ENCODE data around the gene UTP25.

Gene UTP25

DNA sequence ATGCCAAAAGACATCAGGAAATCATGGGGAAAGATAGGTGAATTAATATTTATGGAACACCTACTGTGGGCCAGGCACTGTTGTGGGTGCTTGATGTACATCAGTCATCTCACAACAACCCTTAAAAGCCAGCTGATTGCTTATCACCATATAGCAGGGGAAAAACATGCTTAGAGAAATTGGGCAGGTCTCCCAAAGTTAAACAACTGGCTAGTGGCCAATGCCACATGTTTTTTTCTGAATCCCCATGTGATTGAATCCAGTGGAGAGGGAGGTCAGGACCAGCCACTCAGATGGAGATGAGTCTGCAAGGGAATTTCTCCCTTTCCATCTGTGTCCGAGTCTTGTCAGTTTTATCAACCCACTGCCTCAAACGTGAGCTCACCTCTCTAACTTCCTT lies 33.5 kb downstream of the UTP25 start:
- TF ChIP-seq, protein P1, sequence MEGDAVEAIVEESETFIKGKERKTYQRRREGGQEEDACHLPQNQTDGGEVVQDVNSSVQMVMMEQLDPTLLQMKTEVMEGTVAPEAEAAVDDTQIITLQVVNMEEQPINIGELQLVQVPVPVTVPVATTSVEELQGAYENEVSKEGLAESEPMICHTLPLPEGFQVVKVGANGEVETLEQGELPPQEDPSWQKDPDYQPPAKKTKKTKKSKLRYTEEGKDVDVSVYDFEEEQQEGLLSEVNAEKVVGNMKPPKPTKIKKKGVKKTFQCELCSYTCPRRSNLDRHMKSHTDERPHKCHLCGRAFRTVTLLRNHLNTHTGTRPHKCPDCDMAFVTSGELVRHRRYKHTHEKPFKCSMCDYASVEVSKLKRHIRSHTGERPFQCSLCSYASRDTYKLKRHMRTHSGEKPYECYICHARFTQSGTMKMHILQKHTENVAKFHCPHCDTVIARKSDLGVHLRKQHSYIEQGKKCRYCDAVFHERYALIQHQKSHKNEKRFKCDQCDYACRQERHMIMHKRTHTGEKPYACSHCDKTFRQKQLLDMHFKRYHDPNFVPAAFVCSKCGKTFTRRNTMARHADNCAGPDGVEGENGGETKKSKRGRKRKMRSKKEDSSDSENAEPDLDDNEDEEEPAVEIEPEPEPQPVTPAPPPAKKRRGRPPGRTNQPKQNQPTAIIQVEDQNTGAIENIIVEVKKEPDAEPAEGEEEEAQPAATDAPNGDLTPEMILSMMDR (conservative IDR thresholded peaks at IDR 0.05; ENCODE audit: low read depth, low read length) = no peak
- DNase-seq (ENCODE audit: low read depth) = peak; percentile 42
- H3K4me3 ChIP-seq (ENCODE audit: low read depth, low read length) = no peak overlapping the region

- no peak for DNase-seq (ENCODE audit: low read depth)
- no peak overlapping the region for H3K4me3 ChIP-seq (ENCODE audit: low read depth, low read length)
- TF ChIP-seq, protein P1 (conservative IDR thresholded peaks at IDR 0.05; ENCODE audit: low read depth, low read length) = no peak
Observed at GRCh38 chr1:209862391-209863356, 34.9 kb downstream of the UTP25 start.

- H3K4me3 ChIP-seq (ENCODE audit: low read depth, low read length) = no peak overlapping the region
- no peak for DNase-seq (ENCODE audit: low read depth)
- TF ChIP-seq, protein P1 (conservative IDR thresholded peaks at IDR 0.05; ENCODE audit: low read depth, low read length) = no peak
Observed at GRCh38 chr1:209863766-209864485, 36.2 kb downstream of the UTP25 start.

DNA sequence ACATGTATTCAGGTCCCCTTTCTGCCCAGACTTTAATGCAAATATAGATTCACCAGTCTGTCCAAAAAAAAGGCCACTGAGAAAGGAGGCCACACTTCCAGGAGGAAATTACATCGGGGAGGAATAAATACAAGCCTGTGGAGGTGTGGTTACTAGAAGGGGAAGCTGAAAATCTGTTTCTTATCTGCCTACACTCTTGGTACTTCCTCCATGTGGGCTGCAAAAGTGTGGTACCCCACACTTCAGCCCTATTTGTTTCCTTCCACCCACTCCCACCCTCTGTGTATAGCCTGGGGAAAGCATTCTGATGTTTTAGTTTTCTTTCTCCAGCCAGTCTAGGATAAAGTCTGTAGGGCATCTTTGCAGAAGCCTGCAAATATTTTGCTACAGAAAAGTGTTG lies 38.4 kb downstream of the UTP25 start:
- DNase-seq (ENCODE audit: low read depth) = no peak
- no peak overlapping the region for H3K4me3 ChIP-seq (ENCODE audit: low read depth, low read length)
- TF ChIP-seq, protein P1 (conservative IDR thresholded peaks at IDR 0.05; ENCODE audit: low read depth, low read length) = no peak

DNA sequence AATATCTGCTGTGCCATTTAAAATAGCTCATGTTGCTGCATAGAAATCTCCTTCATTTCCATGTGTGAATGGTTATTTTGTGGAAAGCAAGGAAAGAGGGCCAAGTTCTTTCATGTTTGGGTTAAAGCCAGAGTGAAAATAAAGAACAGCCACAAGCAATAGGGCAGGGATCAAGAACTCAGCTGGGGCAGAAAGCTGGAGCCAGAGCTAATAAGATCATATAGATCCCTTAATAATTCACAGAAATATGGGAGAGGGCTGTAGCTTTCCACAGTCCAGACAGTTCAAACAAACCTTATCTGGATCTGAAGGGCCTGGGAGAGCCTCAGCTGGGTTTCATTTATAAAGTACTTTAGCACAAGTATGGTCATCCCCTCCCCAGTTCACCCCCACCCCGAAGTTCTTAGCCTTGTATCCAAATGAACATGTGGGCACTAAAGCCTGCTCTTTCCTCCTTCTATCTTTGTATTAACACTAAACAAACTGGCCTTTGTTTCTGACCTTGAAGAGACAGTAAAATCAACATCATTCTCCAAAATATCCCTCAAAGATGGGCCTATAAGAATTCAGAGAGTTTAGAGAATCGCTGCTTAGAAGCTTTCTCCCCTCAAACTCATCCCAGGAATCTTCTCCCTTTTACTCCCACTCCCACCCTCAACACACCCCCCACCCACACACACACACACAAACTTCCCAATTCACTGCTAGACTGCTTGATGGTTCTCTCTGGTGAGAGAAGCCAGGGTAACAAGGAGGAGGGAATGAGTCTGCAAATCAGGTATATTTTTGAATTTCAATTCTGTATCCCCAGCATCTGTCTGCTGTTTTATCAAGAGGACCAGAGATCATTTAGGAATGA lies 41.7 kb downstream of the UTP25 start:
- H3K4me3 ChIP-seq (ENCODE audit: low read depth, low read length) = no peak overlapping the region
- DNase-seq (ENCODE audit: low read depth) = no peak
- TF ChIP-seq, protein P1 (conservative IDR thresholded peaks at IDR 0.05; ENCODE audit: low read depth, low read length) = no peak

- H3K4me3 ChIP-seq (ENCODE audit: low read depth, low read length) = no peak overlapping the region
- DNase-seq (ENCODE audit: low read depth) = peak; percentile 61
- TF ChIP-seq, protein P1 (conservative IDR thresholded peaks at IDR 0.05; ENCODE audit: low read depth, low read length) = no peak
Observed at GRCh38 chr1:209870151-209870831, 42.5 kb downstream of the UTP25 start.

Data from choroid plexus epithelial cell (primary cell).